GM12891 (cell line): ENCODE data around the gene PEMT.

Experiments
- PAX5 ChIP-seq: IDR thresholded peaks from 2 replicates; pipeline ENCODE4 v1.6.1; 2011; ENCODE audit warnings: low read length, moderate library complexity, mild to moderate bottlenecking; ENCODE audit not compliant: insufficient read depth, severe bottlenecking
- POLR2A ChIP-seq: IDR thresholded peaks from 2 replicates; pipeline ENCODE4 v1.6.1; 2011; ENCODE audit warnings: low read depth, low read length, control low read depth
- POLR2AphosphoS5 ChIP-seq: IDR thresholded peaks from 2 replicates; pipeline ENCODE4 v1.6.1; 2011; ENCODE audit warnings: low read depth, low read length, control low read depth
- SPI1 ChIP-seq: IDR thresholded peaks from 2 replicates; pipeline ENCODE4 v1.6.1; 2011; ENCODE audit warnings: low read depth, low read length, control low read depth
- TAF1 ChIP-seq: IDR thresholded peaks from 2 replicates; pipeline ENCODE4 v1.6.1; 2011; ENCODE audit warnings: low read depth, low read length, control low read depth

DNA sequence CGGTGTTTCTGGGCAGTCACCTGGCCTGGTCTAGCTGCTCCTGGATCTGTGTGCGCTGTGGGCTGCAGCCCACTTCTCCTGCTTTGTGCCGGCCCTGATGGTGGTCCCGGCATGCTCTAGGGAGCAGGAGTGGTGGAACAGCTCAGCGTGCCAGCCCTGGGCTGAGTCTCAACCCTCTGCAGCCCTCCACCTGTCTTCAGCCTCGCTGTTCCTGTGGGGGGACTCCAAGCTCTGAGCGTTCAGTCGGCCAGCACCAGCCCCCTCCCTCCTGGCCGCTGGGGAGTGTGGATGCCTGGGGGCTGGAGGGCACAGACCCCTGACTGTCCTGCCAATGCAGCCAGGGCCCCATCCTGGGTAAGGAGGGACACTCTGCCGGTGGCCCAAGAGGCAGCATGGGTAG lies 71.6 kb downstream of the PEMT start:
- TF ChIP-seq POLR2A (no peak), TAF1 (no peak), POLR2AphosphoS5 (no peak), SPI1 (no peak), PAX5 (no peak)
